CD4-positive, alpha-beta T cell treated with Interleukin-4 for 1 hour (primary cell): ENCODE results near the gene MRC1.

ENCODE experiments used
- DNase-seq, 2 donors: peaks; one replicate each; pipeline ENCODE4 v3.0.0-alpha.2; 2020 to 2022

MRC1 gene

DNA sequence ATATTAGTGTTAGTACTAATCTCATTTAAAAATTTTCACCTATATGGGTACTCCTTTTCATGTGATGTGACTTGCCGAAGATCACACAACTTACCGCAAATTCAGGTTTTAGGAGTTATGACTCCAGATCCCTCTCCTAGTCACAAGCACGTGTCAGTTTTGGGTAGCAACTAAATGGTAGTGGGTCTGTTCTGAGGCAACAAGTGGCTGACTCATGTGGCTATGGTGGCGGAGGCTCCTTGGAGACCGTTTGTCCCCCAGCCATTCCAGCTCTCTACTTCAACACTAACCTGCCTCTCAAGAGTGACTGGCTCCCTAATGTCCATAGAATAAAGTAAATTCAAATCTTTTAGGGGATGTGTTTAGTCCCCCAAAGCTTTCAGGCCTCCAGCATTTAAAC is 39.5 kb downstream of the MRC1 start:
- no peak for DNase-seq

GRCh38 chr10:17850501-17850900 is 41.4 kb downstream of the MRC1 start:
- DNase-seq, result no peak

DNA sequence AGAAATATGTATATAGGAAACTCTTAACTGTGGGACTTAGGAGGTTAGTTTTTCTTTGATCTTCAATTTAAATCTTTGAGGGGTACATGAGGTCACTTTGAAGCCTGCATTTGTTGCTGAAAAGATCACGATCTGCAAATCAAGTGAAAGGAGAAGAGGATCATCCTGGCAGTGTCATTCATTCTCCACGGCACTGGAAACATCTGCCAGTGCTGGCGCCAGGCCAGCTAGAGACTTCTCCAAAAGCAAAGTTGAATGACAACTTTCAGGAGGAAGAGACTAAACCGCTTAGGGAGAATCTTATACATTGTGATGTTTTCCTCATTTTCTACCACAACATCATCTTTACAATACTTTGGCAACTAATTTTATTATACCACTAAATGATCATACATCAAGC is 42.5 kb downstream of the MRC1 start:
- DNase-seq, result peak in 1 of 2 donors; percentile 50

GRCh38 chr10:17854044-17854652 is 45.0 kb downstream of the MRC1 start:
- peak in 1 of 2 donors; percentile 28 for DNase-seq

- DNase-seq, result no peak
Measured at GRCh38 chr10:17857040-17857439, 47.9 kb downstream of the MRC1 start.

DNA sequence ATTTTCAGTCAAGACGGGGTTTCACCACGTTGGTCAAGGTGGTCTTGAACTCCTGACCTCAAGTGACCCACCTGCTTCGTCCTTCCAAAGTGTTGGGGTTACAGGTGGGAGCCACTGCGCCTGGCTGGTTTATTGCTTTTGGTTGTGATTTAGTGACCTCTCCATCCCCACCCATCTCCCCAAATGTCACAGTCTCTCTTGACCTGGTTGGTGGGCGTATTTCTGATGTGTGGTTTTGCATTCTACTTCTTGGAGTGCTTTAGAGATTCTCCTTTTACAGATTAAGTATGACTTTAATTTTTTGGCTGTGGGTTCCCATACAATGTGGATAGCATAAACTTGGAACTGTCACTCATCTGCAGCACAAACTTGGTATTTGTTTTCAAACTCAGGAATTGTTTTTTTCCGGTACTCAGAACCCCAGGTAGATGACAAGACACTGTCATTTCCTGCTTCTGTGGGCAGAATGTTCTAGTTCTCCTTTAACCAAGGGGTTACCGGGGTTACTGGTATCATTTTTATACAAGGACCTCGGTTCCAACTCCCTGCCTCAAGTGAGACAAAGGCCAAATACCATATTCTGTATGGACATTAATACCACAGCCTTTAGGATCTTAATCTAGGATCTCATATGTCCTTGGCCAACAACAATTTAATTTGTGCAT is 50.5 kb downstream of the MRC1 start:
- DNase-seq, result peak in 1 of 2 donors; percentile 53

GRCh38 chr10:17861760-17862159 is 52.6 kb downstream of the MRC1 start:
- DNase-seq, result no peak

GRCh38 chr10:17865351-17865750 is 56.2 kb downstream of the MRC1 start:
- DNase-seq, result no peak

DNA sequence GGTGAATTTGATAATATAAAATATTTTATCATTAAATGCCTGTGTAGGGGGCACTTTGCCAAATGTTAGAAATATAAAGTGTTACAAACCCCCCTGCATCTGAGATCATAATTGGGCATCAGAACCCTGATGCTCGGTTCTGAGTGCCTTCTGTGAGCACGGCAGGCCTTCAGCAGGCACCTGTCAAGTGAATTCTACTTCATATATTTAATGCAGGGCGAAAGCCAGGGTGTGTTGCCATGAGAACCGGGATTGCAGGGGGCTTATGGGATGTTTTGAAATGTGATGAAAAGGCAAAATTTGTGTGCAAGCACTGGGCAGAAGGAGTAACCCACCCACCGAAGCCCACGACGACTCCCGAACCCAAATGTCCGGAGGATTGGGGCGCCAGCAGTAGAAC is 57.2 kb downstream of the MRC1 start:
- no peak for DNase-seq

- no peak for DNase-seq
Measured at GRCh38 chr10:17867056-17867455, 57.9 kb downstream of the MRC1 start.

DNA sequence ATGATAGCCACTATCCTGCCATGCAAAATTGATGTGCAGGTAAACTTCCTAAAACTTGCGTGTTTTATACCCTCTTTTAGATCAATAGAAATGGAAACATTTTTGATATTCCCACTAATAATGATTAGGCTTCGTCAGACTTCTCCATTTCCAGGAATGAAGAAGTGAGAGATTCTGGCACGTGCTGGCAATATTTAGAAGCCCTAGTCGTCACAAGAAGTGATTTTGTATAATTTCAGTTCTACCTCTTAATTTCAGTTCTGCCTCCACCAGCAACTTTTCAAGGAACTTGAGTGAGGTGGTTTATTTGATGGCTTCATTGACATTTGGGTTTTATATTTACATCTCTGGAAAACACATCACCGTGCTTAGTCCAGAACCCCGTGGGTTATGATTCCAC is 61.9 kb downstream of the MRC1 start:
- DNase-seq, result no peak

- peak in 1 of 2 donors; percentile 43 for DNase-seq
Measured at GRCh38 chr10:17872191-17873091, 63.3 kb downstream of the MRC1 start.

DNA sequence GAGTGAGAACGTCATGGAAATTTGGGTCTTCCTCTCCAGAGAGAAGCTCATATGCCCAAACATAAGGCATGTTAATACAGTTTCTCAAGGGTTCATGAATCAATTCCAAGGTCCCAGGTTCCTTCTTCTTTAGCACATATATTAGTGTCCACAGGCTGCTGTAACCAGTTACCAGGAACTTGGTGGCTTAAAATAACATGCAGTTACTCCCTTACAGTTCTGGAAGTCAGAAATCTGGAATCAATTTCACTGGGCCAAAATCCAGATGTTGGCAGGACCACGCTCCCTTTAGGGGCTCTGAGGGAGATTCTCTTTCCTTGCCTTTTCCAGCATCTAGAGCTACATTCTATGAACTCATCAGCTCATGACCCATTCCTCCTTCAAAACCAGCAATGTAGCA is 64.8 kb downstream of the MRC1 start:
- DNase-seq, result no peak

GRCh38 chr10:17877121-17877520 is 68.0 kb downstream of the MRC1 start:
- no peak for DNase-seq

DNA sequence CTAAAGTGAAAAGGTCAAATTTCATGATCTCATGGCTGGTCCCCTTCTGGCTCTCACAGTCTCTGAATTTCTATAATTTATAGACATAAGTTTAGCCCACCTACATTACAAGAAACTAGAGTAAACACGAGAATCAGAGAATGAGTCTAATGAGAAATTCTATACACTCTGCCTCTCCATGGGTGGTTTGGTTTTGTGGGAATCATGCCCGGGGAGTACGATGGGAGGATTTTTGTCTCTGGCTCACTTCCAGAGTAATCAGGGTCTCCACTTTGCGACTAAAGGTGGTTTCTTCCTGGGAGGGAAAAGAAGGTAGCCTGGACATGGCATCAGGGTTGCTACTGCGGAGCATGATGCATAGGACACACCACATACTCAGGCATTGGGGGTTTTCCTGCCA is 69.7 kb downstream of the MRC1 start:
- DNase-seq, result no peak

GRCh38 chr10:17880601-17881000 is 71.5 kb downstream of the MRC1 start:
- DNase-seq, result no peak

GRCh38 chr10:17882557-17882956 is 73.4 kb downstream of the MRC1 start:
- DNase-seq, result no peak

- DNase-seq, result no peak
Measured at GRCh38 chr10:17883621-17884020, 74.5 kb downstream of the MRC1 start.

GRCh38 chr10:17888189-17888588 is 79.0 kb downstream of the MRC1 start:
- DNase-seq, result no peak

DNA sequence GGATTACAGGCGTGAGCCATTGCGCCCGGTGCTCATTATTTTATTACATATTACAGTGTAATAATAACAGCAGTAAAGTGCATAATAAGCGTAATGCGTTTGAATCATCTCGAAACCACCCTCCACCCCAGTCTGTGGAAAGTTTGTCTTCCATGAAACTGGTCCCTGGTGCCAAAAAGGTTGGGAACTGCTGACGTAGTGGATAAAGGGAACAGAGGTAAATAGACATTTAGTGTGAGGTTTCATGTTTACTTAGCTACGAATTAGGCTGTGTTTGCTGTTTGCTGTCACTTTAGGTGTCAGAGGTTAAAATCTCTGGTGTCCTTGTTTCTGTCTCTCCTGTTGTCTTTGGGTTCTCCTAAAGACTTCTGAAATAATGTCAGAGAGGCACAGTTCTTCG is 82.3 kb downstream of the MRC1 start:
- DNase-seq, result no peak

- no peak for DNase-seq
Measured at GRCh38 chr10:17904564-17904963, 95.4 kb downstream of the MRC1 start.

DNA sequence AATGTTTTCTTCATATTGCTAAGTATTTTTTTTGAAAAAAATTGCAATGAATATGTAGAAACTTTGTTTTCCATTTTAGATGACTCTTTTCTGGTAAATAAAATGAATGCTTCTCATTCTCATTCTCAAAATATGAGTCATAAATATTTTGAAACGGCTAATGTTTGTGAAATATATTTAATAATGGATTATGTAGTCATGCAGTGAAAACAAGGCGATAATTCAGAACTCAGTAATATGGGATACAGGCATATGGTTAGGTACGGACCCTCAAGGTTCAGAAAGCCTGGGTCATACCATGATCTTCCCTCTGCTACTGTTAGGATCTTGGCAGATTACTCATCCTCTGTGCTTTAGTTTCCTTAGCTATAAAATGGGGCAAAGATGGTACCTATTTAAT is 96.3 kb downstream of the MRC1 start:
- DNase-seq, result no peak

- no peak for DNase-seq
Measured at GRCh38 chr10:17906002-17906401, 96.9 kb downstream of the MRC1 start.

DNA sequence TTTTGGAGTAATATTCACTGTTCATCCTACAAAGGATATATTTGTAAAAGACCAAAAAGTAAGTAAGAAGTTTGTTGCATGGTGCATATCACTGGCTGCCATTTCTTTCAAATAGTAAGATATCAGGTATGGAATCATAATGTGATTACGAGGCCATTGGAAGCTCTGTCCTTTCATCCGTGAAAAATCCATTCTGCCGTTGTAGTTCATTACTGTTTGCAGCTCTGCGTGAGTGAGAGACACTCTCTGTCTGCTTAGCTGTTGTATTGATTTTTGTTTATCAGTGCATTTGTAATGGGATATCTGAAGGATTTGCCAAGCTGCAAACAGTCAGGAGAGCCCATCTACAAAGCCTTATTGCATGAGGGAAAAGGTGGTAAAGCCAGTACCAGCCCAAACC is 98.5 kb downstream of the MRC1 start:
- no peak for DNase-seq
